Measurements from ENCODE around the gene PPP1R3C.

PPP1R3C gene

GRCh38 chr10:91632671-91633550, at the start of gene PPP1R3C:
PPP1R3C (minus strand) TSS chr10:91633071; CDS start chr10:91632969, 102 bp downstream.
- peak; percentile 13 for DNase-seq

GRCh38 chr10:91681361-91682276, 48.7 kb upstream of the PPP1R3C start:
- no peak for DNase-seq

GRCh38 chr10:91680487-91680886, 47.6 kb upstream of the PPP1R3C start:
- DNase-seq: no peak

- DNase-seq: no peak
Observed at GRCh38 chr10:91679296-91679695, 46.4 kb upstream of the PPP1R3C start.

GRCh38 chr10:91677911-91678310, 45.0 kb upstream of the PPP1R3C start:
- no peak for DNase-seq

GRCh38 chr10:91672021-91672608, 39.2 kb upstream of the PPP1R3C start:
- no peak for DNase-seq

- no peak for DNase-seq
Observed at GRCh38 chr10:91668913-91669312, 36.0 kb upstream of the PPP1R3C start.

- DNase-seq: no peak
Observed at GRCh38 chr10:91665842-91666241, 33.0 kb upstream of the PPP1R3C start.

- no peak for DNase-seq
Observed at GRCh38 chr10:91664426-91664825, 31.6 kb upstream of the PPP1R3C start.

GRCh38 chr10:91662993-91663392, 30.1 kb upstream of the PPP1R3C start:
- no peak for DNase-seq

- DNase-seq: no peak
Observed at GRCh38 chr10:91653219-91653870, 20.5 kb upstream of the PPP1R3C start.

- DNase-seq: no peak
Observed at GRCh38 chr10:91652364-91652763, 19.5 kb upstream of the PPP1R3C start.

GRCh38 chr10:91643700-91644099, 10.8 kb upstream of the PPP1R3C start:
- no peak for DNase-seq

GRCh38 chr10:91642831-91643692, 10.2 kb upstream of the PPP1R3C start:
- no peak for DNase-seq

- no peak for DNase-seq
Observed at GRCh38 chr10:91636892-91637291, 4.0 kb upstream of the PPP1R3C start.

GRCh38 chr10:91635401-91636400, 2.8 kb upstream of the PPP1R3C start:
- peak; percentile 55 for DNase-seq

GRCh38 chr10:91634898-91635297, 2.0 kb upstream of the PPP1R3C start:
- DNase-seq: no peak

- no peak for DNase-seq
Observed at GRCh38 chr10:91634246-91634645, 1.4 kb upstream of the PPP1R3C start.

GRCh38 chr10:91630625-91631024, 2.2 kb downstream of the PPP1R3C start:
- no peak for DNase-seq
